ENCODE data around the gene FILIP1L. TPM values are rescaled to one million over a fixed set of nuclear protein-coding genes. Genes with fewer than 3 reads are reported as not detected.
"Not testable (repeated sequence)": the region's sequence is repeated elsewhere in the genome, so short reads cannot be mapped to it uniquely, and the experiment has no call there.

Gene FILIP1L
- total and polyA plus RNA-seq, 2 of the 4 experiments (the other 2 are of a cell fraction), result 11.5 to 19.9 TPM

GRCh38 chr3:99841949-99842348, 272.4 kb downstream of the FILIP1L start:
- POLR2A ChIA-PET (ENCODE audit: unreplicated experiment); H4K5ac ChIP-seq (ENCODE audit: low read depth, low read length); H3K14ac ChIP-seq (replicated peaks; ENCODE audit: low read depth, low read length); H2BK20ac ChIP-seq (ENCODE audit: low read depth, low read length); H3K4me2 ChIP-seq (ENCODE audit: low read depth, low read length); intact Hi-C loops (cut with micrococcal nuclease); DNase-seq; ATAC-seq (ENCODE audit: low read depth); H2BK15ac ChIP-seq (ENCODE audit: low read depth, low read length); H3K56ac ChIP-seq (ENCODE audit: extremely low read depth, insufficient read depth, low read length); H2AFZ ChIP-seq (replicated peaks; ENCODE audit: low read length, poor library complexity); H2BK120ac ChIP-seq (ENCODE audit: low read depth, low read length); H2AK5ac ChIP-seq (ENCODE audit: low read depth, low read length); H3K23ac ChIP-seq (ENCODE audit: low read depth, low read length); H3K4ac ChIP-seq (ENCODE audit: low read depth, low read length); H3K18ac ChIP-seq (ENCODE audit: low read depth, low read length); H3K36me3 ChIP-seq (ENCODE audit: control insufficient read depth, insufficient read depth, low read length); H4K8ac ChIP-seq (ENCODE audit: low read depth in 2 of 2, low read length in 2 of 2); H3K27ac ChIP-seq (ENCODE audit: insufficient read depth, low read length); H3K27me3 ChIP-seq (ENCODE audit: control insufficient read depth, insufficient read depth, low read length); H4K20me1 ChIP-seq (ENCODE audit: insufficient read depth, low read length); H2AK9ac ChIP-seq (replicated peaks; ENCODE audit: low read depth, low read length, poor library complexity); dilution Hi-C loops (cut with HindIII; ENCODE audit: low sequenced_read_pairs, unreplicated experiment); H3K9ac ChIP-seq (ENCODE audit: low read depth, low read length); H3K4me3 ChIP-seq (ENCODE audit: insufficient read depth, low read depth, low read length); H2BK5ac ChIP-seq (ENCODE audit: low read depth, low read length, poor library complexity, severe bottlenecking); H3K9me1 ChIP-seq (ENCODE audit: insufficient read depth, low read length); H4K91ac ChIP-seq (ENCODE audit: insufficient read depth, low read depth, low read length); H3K9me3 ChIP-seq (ENCODE audit: control insufficient read depth, insufficient read depth, low read length); BruUV-seq (replicated peaks): not testable (repeated sequence)
- in situ Hi-C loops (cut with MboI; ENCODE audit: low sequenced_read_pairs), result loop anchor here (25.0 kb wide), 1 partner anchor 895 kb away; no protein-coding TSS in a partner anchor
- Histone ChIP-seq H3K79me1 (ENCODE audit: low read depth in 1 of 2, low read length in 2 of 2) (peaks cover 21 to 63% of the 10 kb centered on the region in 2 experiments), H3K4me1 (ENCODE audit: control insufficient read depth, insufficient read depth, low read length) (peaks cover 15% of the 10 kb centered on the region)
- 80% methylated on average over 1 of the region's 4 CpGs; no CpG with 5 or more reads in 1 of the 2 experiments for WGBS, 2 experiments (ENCODE audit: extremely low coverage in 2 of 2, insufficient read length in 1 of 2)
- CTCF ChIA-PET, result interaction anchor here (0.8 to 1.8 kb wide), 2 partner anchors 60 to 412 kb away, joined by 3 to 7 read pairs; no protein-coding TSS in a partner anchor

Data from IMR-90 (cell line).